Measurements from ENCODE around the gene POLH.
"Not testable (repeated sequence)": the region's sequence is repeated elsewhere in the genome, so short reads cannot be mapped to it uniquely, and the experiment has no call there.

The POLH gene

GRCh38 chr6:43544461-43544860, 31.5 kb upstream of the POLH start:
- Histone ChIP-seq H3K9me3 (no peaks in the 10 kb centered on the region), H3K36me3 (peaks cover 74 to 93% (median 82%) of the 10 kb centered on the region in 3 donors), H3K27ac (no peak overlapping the region), H3K4me3 (no peak overlapping the region), H3K4me1 (no peaks in the 10 kb centered on the region), H3K27me3 (no peaks in the 10 kb centered on the region)
- no peak for TF ChIP-seq CTCF (IDR thresholded peaks at IDR 0.05)
- intact Hi-C loops (cut with DNase I; ENCODE audit: low total_unique reads): no loop called here
- no peak for DNase-seq

GRCh38 chr6:43547222-43547621, 28.8 kb upstream of the POLH start:
- no peaks in the 10 kb centered on the region for H3K27me3 ChIP-seq
- no peaks in the 10 kb centered on the region for H3K4me1 ChIP-seq
- no peaks in the 10 kb centered on the region for H3K9me3 ChIP-seq
- H3K36me3 ChIP-seq: peaks cover 77 to 97% (median 86%) of the 10 kb centered on the region in 3 donors
- H3K27ac ChIP-seq: no peak overlapping the region
- no peak for DNase-seq
- TF ChIP-seq CTCF (IDR thresholded peaks at IDR 0.05): no peak
- H3K4me3 ChIP-seq: no peak overlapping the region
- intact Hi-C loops (cut with DNase I; ENCODE audit: low total_unique reads): no loop called here

- H3K36me3 ChIP-seq: peaks cover 72 to 96% (median 95%) of the 10 kb centered on the region in 3 donors
- DNase-seq; intact Hi-C loops (cut with DNase I; ENCODE audit: low total_unique reads); H3K4me3 ChIP-seq; H3K27me3 ChIP-seq; H3K27ac ChIP-seq; H3K9me3 ChIP-seq; H3K4me1 ChIP-seq: not testable (repeated sequence)
Measured at GRCh38 chr6:43557620-43558019, 18.4 kb upstream of the POLH start.

- H3K4me3 ChIP-seq: no peak overlapping the region
- H3K9me3 ChIP-seq: no peaks in the 10 kb centered on the region
- H3K4me1 ChIP-seq: no peaks in the 10 kb centered on the region
- peaks cover 83 to 97% (median 95%) of the 10 kb centered on the region in 3 donors for H3K36me3 ChIP-seq
- DNase-seq: no peak
- intact Hi-C loops (cut with DNase I; ENCODE audit: low total_unique reads): no loop called here
- no peak overlapping the region for H3K27ac ChIP-seq
- TF ChIP-seq CTCF (IDR thresholded peaks at IDR 0.05): no peak
- no peaks in the 10 kb centered on the region for H3K27me3 ChIP-seq
Measured at GRCh38 chr6:43559328-43559727, 16.7 kb upstream of the POLH start.

- no peak for TF ChIP-seq CTCF (IDR thresholded peaks at IDR 0.05)
- Histone ChIP-seq H3K4me1 (peaks cover 0 to 10% (median 9%) of the 10 kb centered on the region in 4 donors), H3K36me3 (peaks cover 42 to 70% (median 44%) of the 10 kb centered on the region in 3 donors), H3K27me3 (no peaks in the 10 kb centered on the region), H3K4me3 (no peak overlapping the region), H3K27ac (no peak overlapping the region), H3K9me3 (no peaks in the 10 kb centered on the region)
- no peak for DNase-seq
- intact Hi-C loops (cut with DNase I; ENCODE audit: low total_unique reads): no loop called here
Measured at GRCh38 chr6:43570876-43571441, 5.0 kb upstream of the POLH start.

- no peak for DNase-seq
- H3K27ac ChIP-seq: no peak overlapping the region
- H3K27me3 ChIP-seq: no peaks in the 10 kb centered on the region
- H3K4me1 ChIP-seq: peaks cover 0 to 16% (median 16%) of the 10 kb centered on the region in 4 donors
- peaks cover 31 to 60% (median 35%) of the 10 kb centered on the region in 3 donors for H3K36me3 ChIP-seq
- intact Hi-C loops (cut with DNase I; ENCODE audit: low total_unique reads): no loop called here
- TF ChIP-seq CTCF (IDR thresholded peaks at IDR 0.05): no peak
- no peak overlapping the region for H3K4me3 ChIP-seq
- H3K9me3 ChIP-seq: no peaks in the 10 kb centered on the region
Measured at GRCh38 chr6:43572015-43572414, 4.0 kb upstream of the POLH start.
